HepG2 (cell line): ENCODE measurements around the gene GDF7.

Experiments used
- CTCF ChIP-seq: sonication (generic); formaldehyde crosslinking; IDR thresholded peaks from 2 replicates; pipeline ENCODE4 v1.5.0; 2020; ENCODE audit warnings: mild to moderate bottlenecking, missing genetic modification reagents, moderate library complexity
- ETV6 ChIP-seq: sonication (generic); formaldehyde crosslinking; conservative IDR thresholded peaks from 2 replicates; pipeline ENCODE4 v1.4.0; 2020; ENCODE audit warnings: missing genetic modification reagents
- MTA1 ChIP-seq: sonication (generic); formaldehyde crosslinking; IDR thresholded peaks from 2 replicates; pipeline ENCODE4 v1.4.0; 2020; ENCODE audit warnings: missing genetic modification reagents, mild to moderate bottlenecking, borderline replicate concordance
- NFE2L2 ChIP-seq: fragments of 150-350 bp; IDR thresholded peaks from 2 replicates; pipeline ENCODE4 v1.6.1; 2014; ENCODE audit warnings: low read length
- NR1H2 ChIP-seq: sonication (generic); formaldehyde crosslinking; IDR thresholded peaks from 2 replicates; pipeline ENCODE4 v1.8.1; 2022; ENCODE audit warnings: low read depth, missing genetic modification reagents, borderline replicate concordance
- NR2C2 ChIP-seq: sonication (generic); formaldehyde crosslinking; IDR thresholded peaks from 2 replicates; pipeline ENCODE4 v1.4.0; 2020; ENCODE audit warnings: missing genetic modification reagents, mild to moderate bottlenecking, moderate library complexity, borderline replicate concordance
- NR2F6 ChIP-seq, 2 experiments: IDR thresholded peaks; 2 replicates each; pipeline ENCODE4 v1.6.1; 2016; ENCODE audit warnings: antibody characterized with exemption in 1 of 2, mild to moderate bottlenecking in 1 of 2
- PREB ChIP-seq: sonication (generic); formaldehyde crosslinking; IDR thresholded peaks from 2 replicates; pipeline ENCODE4 v1.4.0; 2020; ENCODE audit warnings: missing genetic modification reagents
- ZFP91 ChIP-seq: sonication (generic); formaldehyde crosslinking; IDR thresholded peaks from 2 replicates; pipeline ENCODE4 v1.9.0; 2022; ENCODE audit warnings: missing genetic modification reagents, mild to moderate bottlenecking, borderline replicate concordance
- ZNF124 ChIP-seq: sonication (generic); formaldehyde crosslinking; IDR thresholded peaks from 2 replicates; pipeline ENCODE4 v1.4.0; 2020; ENCODE audit warnings: missing genetic modification reagents
- TF ChIP-seq, protein P1 (sequence below): sonication (generic); formaldehyde crosslinking; IDR thresholded peaks from 2 replicates; pipeline ENCODE4 v1.4.0; 2020; ENCODE audit warnings: mild to moderate bottlenecking, missing genetic modification reagents

- no peak for TF ChIP-seq NR1H2 (CRISPR knock-in tag)
- TF ChIP-seq NFE2L2 = no peak
- TF ChIP-seq PREB (CRISPR knock-in tag) = no peak
- no peak for TF ChIP-seq MTA1 (CRISPR knock-in tag)
- no peak for TF ChIP-seq ETV6 (CRISPR knock-in tag)
- TF ChIP-seq NR2F6 (IDR thresholded peaks at IDR 0.05) = no peak
- no peak for TF ChIP-seq NR2F6 (CRISPR knock-in tag; IDR thresholded peaks at IDR 0.05)
- no peak for TF ChIP-seq ZFP91
- no peak for TF ChIP-seq CTCF (CRISPR knock-in tag)
- TF ChIP-seq, protein P1, sequence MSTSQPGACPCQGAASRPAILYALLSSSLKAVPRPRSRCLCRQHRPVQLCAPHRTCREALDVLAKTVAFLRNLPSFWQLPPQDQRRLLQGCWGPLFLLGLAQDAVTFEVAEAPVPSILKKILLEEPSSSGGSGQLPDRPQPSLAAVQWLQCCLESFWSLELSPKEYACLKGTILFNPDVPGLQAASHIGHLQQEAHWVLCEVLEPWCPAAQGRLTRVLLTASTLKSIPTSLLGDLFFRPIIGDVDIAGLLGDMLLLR (CRISPR knock-in tag) = no peak
- TF ChIP-seq ZNF124 (CRISPR knock-in tag) = no peak
- no peak for TF ChIP-seq NR2C2 (CRISPR knock-in tag)
Observed at GRCh38 chr2:20704886-20705285, 37.9 kb downstream of the GDF7 start.
